Astrocyte of the spinal cord (primary cell): Measurements from ENCODE around the gene HDAC4.
A peak's percentile ranks its signal among the peaks of the same experiment; 100 is the strongest.

ENCODE experiments used
- DNase-seq: peaks from one replicate; pipeline ENCODE4 v3.0.0; 2011; ENCODE audit warnings: low read depth, low spot score
- H3K4me3 ChIP-seq: 2 replicates; pipeline ENCODE4 v1.5.1; 2011; ENCODE audit warnings: low read depth, mild to moderate bottlenecking, low read length, moderate library complexity
- CTCF ChIP-seq: IDR thresholded peaks from 2 replicates; pipeline ENCODE4 v1.5.1; 2012; ENCODE audit warnings: low read depth, mild to moderate bottlenecking, low read length, inconsistent platforms
- in situ Hi-C: cut with HindIII; loops from 2 replicates; pipeline ENCODE4 v1.10.0; 2017; ENCODE audit warnings: low sequenced_read_pairs

HDAC4 gene

GRCh38 chr2:239436669-239437335 lies 36.0 kb upstream of the HDAC4 start:
- TF ChIP-seq CTCF, result no peak
- H3K4me3 ChIP-seq, result no peak overlapping the region
- in situ Hi-C loops, result no loop called here

GRCh38 chr2:239436076-239436475 lies 35.3 kb upstream of the HDAC4 start:
- no peak for TF ChIP-seq CTCF
- in situ Hi-C loops, result no loop called here
- DNase-seq, result no peak
- H3K4me3 ChIP-seq, result no peak overlapping the region

More at GRCh38 chr2:239436669-239437335, 36.0 kb upstream of the HDAC4 start:
- no peak for DNase-seq

GRCh38 chr2:239433777-239434403 lies 33.1 kb upstream of the HDAC4 start:
- no peak for TF ChIP-seq CTCF
- in situ Hi-C loops, result no loop called here
- peak; percentile 32 for DNase-seq
- no peak overlapping the region for H3K4me3 ChIP-seq

- in situ Hi-C loops, result no loop called here
- no peak overlapping the region for H3K4me3 ChIP-seq
- no peak for TF ChIP-seq CTCF
- DNase-seq, result no peak
These were observed 31.4 kb upstream of the HDAC4 start for GRCh38 chr2:239432174-239432573.

GRCh38 chr2:239431536-239431935 lies 30.7 kb upstream of the HDAC4 start:
- H3K4me3 ChIP-seq, result no peak overlapping the region
- in situ Hi-C loops, result no loop called here
- no peak for DNase-seq
- TF ChIP-seq CTCF, result no peak

- no peak for TF ChIP-seq CTCF
- no peak overlapping the region for H3K4me3 ChIP-seq
- DNase-seq, result no peak
- in situ Hi-C loops, result no loop called here
These were observed 28.9 kb upstream of the HDAC4 start for GRCh38 chr2:239429473-239430350.
